MM.1S (cell line): Measurements from ENCODE around the gene KDM4C.

Experiments
- EZH2 ChIP-seq: fragments of 300-600 bp; sonication (generic); optimal IDR thresholded peaks from 2 replicates; pipeline ENCODE3; 2017; ENCODE audit warnings: low read depth, mild to moderate bottlenecking, antibody characterized with exemption, low read length, mixed read lengths
- EZH2phosphoT487 ChIP-seq: fragments of 300-600 bp; sonication (generic); IDR thresholded peaks from 2 replicates; pipeline ENCODE4 v1.6.1; 2018; ENCODE audit warnings: antibody characterized with exemption, low read length
- TF ChIP-seq, protein P1 (sequence below): fragments of 300-600 bp; sonication (generic); IDR thresholded peaks from 2 replicates; pipeline ENCODE4 v1.5.1; 2016; ENCODE audit warnings: antibody characterized with exemption, low read length, mixed read lengths

GRCh38 chr9:6943293-6943692, 185.5 kb downstream of the KDM4C start:
- TF ChIP-seq, protein P1, sequence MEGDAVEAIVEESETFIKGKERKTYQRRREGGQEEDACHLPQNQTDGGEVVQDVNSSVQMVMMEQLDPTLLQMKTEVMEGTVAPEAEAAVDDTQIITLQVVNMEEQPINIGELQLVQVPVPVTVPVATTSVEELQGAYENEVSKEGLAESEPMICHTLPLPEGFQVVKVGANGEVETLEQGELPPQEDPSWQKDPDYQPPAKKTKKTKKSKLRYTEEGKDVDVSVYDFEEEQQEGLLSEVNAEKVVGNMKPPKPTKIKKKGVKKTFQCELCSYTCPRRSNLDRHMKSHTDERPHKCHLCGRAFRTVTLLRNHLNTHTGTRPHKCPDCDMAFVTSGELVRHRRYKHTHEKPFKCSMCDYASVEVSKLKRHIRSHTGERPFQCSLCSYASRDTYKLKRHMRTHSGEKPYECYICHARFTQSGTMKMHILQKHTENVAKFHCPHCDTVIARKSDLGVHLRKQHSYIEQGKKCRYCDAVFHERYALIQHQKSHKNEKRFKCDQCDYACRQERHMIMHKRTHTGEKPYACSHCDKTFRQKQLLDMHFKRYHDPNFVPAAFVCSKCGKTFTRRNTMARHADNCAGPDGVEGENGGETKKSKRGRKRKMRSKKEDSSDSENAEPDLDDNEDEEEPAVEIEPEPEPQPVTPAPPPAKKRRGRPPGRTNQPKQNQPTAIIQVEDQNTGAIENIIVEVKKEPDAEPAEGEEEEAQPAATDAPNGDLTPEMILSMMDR = no peak
- TF ChIP-seq EZH2 (no peak), EZH2phosphoT487 (no peak)
